ENCODE results near the gene PLEKHM3.

PLEKHM3 gene

GRCh38 chr2:207895274-207895860 lies 130.0 kb downstream of the PLEKHM3 start:
- TF ChIP-seq, protein P1, sequence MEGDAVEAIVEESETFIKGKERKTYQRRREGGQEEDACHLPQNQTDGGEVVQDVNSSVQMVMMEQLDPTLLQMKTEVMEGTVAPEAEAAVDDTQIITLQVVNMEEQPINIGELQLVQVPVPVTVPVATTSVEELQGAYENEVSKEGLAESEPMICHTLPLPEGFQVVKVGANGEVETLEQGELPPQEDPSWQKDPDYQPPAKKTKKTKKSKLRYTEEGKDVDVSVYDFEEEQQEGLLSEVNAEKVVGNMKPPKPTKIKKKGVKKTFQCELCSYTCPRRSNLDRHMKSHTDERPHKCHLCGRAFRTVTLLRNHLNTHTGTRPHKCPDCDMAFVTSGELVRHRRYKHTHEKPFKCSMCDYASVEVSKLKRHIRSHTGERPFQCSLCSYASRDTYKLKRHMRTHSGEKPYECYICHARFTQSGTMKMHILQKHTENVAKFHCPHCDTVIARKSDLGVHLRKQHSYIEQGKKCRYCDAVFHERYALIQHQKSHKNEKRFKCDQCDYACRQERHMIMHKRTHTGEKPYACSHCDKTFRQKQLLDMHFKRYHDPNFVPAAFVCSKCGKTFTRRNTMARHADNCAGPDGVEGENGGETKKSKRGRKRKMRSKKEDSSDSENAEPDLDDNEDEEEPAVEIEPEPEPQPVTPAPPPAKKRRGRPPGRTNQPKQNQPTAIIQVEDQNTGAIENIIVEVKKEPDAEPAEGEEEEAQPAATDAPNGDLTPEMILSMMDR (conservative IDR thresholded peaks at IDR 0.05), result no peak
- peak overlapping the region; percentile 89 for H3K27ac ChIP-seq

- TF ChIP-seq, protein P1 (conservative IDR thresholded peaks at IDR 0.05), result no peak
- H3K27ac ChIP-seq, result no peak overlapping the region
Measured at GRCh38 chr2:207892716-207893402, 132.5 kb downstream of the PLEKHM3 start.

DNA sequence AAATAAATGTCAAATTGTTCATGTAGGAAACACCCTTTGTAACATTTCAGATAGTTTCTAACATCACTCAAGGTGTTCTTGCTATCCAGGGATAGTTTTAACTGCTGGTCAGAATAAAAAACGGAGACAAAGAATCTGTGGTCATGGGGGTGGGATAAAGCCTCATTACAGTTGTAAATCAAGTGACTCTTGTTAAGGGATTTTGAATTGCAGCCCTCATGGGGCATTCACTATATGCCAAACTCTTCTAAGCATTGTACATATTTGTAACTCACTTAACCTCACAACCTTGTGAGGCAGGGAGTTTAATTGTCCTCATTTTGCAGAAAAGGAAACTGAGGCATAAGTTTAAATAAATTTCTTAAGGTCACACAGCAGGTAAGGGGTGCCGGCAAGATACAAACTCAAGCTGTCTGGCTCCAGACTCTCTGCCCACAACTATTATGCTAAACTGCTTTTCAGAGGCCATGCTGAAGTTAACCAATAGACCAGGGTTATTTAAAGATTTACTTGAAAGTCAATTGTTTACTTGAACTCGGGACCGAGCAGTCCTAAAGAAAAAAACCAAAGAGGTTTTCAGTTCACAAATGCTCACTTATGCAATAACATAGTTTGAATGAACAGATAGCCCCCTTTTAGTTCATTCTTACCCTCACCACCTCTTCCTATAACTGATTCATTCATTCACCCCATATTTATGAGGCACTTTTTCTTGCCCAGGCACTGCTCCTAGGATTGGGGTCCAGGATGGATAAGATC lies 134.1 kb downstream of the PLEKHM3 start:
- H3K27ac ChIP-seq, result no peak overlapping the region
- TF ChIP-seq, protein P1 (conservative IDR thresholded peaks at IDR 0.05), result no peak

- TF ChIP-seq, protein P1 (conservative IDR thresholded peaks at IDR 0.05), result no peak
- H3K27ac ChIP-seq, result no peak overlapping the region
Measured at GRCh38 chr2:207887500-207887899, 137.8 kb downstream of the PLEKHM3 start.

- H3K27ac ChIP-seq, result peak overlapping the region; percentile 21
- TF ChIP-seq, protein P1 (conservative IDR thresholded peaks at IDR 0.05), result no peak
Measured at GRCh38 chr2:207885010-207885409, 140.3 kb downstream of the PLEKHM3 start.

GRCh38 chr2:207884127-207884526 lies 141.2 kb downstream of the PLEKHM3 start:
- TF ChIP-seq, protein P1 (conservative IDR thresholded peaks at IDR 0.05), result no peak

GRCh38 chr2:207883002-207883780 lies 142.1 kb downstream of the PLEKHM3 start:
- no peak overlapping the region for H3K27ac ChIP-seq
- TF ChIP-seq, protein P1 (conservative IDR thresholded peaks at IDR 0.05), result no peak

More at GRCh38 chr2:207884127-207884526, 141.2 kb downstream of the PLEKHM3 start:
- no peak overlapping the region for H3K27ac ChIP-seq

Data from VCaP (cell line).